Stimulated activated CD4-positive, alpha-beta T cell treated with anti-CD3 and anti-CD28 coated beads, Interleukin-15, amount 100 ng/mL, for 48 hours (primary cell): ENCODE measurements around the gene SHH.
A peak's percentile ranks its signal among the peaks of the same experiment; 100 is the strongest.

Experiments used
- DNase-seq, 2 donors: peaks; one replicate each; pipeline ENCODE4 v3.0.0-alpha.2; 2020; ENCODE audit warnings: low read depth in 2 of 2

Gene SHH

GRCh38 chr7:155764438-155764793 is 47.8 kb downstream of the SHH start:
- peak; percentile 39 to 49 for DNase-seq

DNA sequence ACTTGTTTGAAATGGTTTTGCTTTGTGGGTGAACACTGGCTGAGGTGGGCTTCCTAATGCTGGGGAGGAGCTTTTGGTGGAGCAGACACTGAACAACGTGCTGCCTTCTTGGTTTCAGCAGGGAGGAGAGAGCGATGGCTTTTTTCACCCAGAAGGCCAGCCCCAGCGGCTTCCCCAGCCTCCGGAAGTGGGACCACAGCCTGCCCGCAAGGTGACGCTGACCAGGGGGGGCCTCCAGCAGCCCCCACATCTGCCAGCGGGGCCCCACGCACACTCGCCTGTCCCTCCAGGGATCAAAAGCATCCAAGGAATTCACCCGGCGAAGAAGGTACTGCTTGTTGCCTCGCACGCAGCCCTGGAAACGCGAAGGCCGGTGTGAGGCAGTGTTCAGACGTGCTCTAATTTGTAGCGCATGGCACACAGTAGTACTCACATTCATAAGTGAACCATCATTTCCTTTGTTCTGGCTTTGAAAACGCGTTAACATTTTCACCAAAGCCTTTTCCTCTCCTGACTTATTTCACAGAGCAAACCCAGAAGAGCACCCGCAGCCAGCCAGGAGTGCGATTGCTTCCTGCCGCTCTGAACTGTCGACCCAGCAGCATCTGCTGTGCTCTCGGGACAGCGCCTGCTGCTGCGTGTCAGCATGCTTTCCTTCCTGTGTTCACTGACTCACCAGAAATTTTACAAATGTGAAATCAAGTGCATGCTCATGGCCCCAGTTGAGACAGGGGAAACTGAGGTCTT is 48.4 kb downstream of the SHH start:
- DNase-seq = peak; percentile 40 to 42

- DNase-seq = no peak
Measured at GRCh38 chr7:155763122-155763521, 49.1 kb downstream of the SHH start.

DNA sequence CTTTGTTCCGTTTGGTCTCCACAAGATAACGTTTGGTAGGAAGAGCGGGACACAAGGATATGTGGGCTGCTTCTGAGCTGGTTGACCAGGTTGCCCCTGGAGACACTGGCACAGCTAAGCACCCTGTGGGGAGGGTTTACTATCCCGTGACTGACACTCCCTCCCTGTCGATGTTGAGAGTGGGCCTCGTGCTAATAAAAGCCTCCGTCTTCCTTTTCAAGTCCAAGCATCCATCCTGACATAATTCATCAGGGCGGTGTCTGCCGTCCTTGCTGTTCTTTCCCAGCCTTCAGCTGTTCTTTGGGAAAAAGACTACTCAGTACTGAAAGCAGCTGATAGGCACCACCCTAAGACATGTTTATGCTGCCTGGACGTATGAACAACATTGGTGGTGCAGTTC is 49.6 kb downstream of the SHH start:
- no peak for DNase-seq

DNA sequence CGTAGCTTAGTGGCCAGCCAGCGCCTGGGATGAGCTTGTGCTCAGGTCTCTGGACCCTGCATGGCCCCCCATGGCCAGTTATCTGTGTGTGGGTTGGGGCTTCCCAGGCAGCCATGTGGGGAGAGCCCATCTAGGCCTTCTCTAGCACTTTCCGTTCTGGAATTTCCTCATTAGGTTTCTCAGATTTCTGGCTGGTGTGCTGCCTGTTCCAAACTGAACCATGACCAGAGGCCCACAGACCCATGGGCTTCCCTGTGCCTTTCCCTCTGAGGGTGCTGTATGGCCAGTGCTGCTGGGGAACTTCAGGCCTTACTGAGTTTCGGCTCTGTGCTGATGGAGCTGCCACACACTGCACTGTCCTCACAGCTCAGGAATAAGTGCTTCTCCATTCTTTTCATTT is 50.2 kb downstream of the SHH start:
- DNase-seq = no peak

- DNase-seq = no peak
Measured at GRCh38 chr7:155761162-155761561, 51.1 kb downstream of the SHH start.

DNA sequence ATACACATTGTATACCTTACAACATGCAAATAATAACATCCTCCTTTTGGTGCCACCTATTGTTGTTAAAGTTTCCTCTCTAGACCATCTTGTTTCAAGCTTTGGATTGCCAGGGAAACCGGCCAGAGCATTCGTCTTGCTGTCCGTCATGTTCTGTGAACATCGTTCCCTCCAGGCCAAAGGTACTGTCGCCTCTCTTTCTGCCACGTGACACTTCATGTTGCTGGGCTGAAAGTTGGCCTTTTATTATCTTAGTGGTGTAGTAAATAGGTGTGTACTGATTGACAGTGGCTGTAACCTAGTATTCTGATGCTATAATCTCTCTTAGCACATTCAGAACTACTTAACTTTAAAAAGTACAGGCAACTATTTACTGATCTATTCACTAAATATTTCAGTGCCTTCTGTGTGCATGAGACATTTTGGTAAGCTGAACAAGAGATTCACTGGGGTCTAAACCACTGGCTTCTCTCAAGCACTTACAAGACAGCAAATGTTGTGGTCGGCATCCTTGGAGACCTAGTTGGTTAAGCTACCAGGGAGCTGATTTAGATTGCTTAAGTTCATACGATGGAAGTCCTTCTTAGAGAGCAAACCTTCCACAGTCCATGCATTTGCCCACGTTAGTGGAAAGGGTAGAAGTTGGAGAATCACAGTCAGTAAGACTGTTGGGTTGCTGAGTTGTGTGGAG is 52.4 kb downstream of the SHH start:
- DNase-seq = no peak

DNA sequence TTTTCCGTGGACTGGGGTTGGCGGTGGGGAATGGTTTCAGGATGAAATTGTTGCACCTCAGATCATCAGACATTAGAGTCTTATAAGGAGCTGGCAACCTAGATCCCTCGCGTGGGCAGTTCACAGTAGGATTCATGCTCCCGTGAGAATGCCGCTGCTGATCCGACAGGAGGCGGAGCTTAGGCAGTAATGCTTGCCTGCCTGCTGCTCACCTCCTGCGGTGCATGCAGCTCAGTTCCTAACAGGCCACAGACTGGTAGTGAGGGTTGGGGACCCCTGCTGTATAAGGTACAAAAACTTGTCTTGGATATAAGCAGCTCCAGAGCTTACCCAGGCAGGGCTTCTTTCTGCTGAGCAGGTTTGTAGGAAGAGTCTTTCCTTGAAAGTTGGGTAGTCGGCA is 53.9 kb downstream of the SHH start:
- no peak for DNase-seq

GRCh38 chr7:155756322-155756721 is 55.9 kb downstream of the SHH start:
- DNase-seq = no peak

GRCh38 chr7:155755026-155755425 is 57.2 kb downstream of the SHH start:
- no peak for DNase-seq

DNA sequence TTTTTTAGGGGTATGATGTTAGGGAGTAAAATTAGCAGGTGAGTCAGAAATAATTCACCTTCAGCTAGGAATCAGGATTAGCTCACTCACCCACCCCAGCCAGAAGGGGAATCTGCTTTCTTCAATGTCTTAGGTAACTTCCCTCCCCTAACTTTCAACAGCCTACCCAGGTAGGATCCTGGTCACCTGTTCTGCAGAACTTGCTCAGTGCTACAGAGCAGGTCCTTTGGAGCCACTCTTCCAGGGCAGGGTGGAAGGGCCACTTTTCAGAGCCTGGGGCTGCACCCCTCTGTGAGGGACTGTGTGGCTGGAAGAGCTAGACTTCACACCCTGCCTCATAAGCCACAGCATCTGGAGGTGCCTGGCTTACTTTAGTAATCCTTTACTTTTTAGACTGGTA is 58.1 kb downstream of the SHH start:
- DNase-seq = no peak

- DNase-seq = no peak
Measured at GRCh38 chr7:155753446-155753965, 58.8 kb downstream of the SHH start.

DNA sequence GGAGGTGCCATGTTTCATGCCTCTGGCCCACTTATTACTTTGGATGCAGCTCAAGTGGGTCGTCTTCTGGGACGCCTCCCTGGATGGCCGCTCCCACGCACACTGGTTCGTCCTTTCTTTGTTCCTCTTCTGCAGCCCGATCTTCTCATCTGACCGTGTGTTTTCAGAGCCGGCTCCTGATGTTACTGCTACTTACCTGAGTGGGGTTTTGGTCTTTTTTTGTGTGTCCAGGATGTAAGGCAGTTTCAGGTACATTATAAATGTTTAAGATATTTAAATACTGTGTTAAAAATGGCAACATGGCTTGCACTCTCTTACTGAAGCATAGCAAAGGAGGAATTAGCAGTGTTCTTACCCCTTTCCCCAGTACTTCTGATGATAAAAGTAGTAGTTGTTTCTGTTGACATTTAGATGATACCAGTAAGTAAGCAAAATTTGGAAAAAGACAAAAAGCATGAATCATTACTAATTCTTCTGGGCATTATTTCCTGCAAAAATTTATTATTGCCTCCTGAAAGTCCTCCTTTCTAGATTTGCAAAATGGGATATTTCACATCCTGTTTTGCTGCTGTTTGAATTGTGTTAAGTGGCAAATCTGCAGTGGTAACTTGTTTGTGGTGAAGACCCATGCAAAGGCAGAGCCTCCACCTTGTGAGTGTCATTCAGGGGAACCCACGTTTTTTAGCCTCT is 59.4 kb downstream of the SHH start:
- DNase-seq = no peak

DNA sequence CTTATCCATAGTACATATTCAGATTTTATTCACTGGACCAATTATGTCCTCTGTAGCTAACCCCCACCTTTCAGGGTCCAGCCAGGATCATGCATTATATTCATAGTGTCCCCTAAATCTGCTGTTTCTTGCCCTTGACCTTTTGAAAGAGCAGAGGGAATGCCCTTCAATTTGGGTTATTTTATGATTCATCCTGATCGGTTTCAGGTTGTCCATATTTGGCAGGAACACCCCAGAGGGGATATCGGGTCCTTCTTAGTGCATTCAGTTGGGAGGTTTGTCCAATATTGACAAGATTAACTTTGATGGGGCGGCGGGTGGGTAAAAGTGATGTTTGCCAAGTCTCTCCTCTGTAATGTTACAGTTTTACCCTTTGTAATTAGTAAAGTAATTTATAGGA is 60.9 kb downstream of the SHH start:
- DNase-seq = no peak

DNA sequence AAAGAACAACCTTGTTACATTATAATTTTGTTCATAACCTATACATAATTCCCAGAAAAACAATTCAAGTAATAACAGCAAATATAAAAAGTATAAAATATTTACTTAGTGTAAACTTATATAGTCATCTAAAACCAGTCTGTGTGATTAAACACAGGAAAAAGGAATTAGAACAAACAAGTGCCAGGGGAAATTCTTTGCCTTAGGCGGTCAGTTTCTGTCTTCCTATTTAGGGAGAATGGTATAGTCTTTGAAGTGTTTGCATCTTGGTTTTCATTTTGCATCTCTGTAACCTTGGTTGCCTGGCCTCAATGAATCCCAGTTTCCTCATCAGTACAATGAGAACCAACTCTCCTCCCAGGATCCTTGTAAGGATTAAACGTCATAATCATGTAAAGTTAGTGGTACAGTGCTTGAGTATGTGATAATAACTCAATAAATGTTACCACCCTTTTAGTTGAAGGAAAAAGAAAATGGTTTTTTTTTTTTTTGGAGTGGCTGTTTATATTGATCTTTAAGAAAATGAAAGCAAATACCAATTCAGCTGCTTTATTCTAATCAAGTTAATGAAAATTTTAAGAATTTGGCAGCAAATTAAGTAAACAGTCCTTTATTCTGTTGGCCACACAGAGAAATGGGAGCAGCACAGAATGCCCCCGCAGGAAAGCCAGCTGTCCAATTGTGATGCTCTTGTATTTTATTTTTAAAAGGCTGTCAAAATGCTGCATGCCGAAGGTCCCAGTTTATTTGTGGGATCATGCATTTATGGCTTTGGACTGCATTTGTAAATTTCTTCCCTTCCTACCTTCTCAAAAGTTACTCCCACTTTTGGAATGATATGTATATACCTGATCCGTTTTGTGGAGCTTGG is 61.8 kb downstream of the SHH start:
- DNase-seq = no peak
